D721Med (cell line): ENCODE data around the gene FBXO21.

Source experiments
- DNase-seq: peaks from one replicate; pipeline ENCODE4 v3.0.0; 2011; ENCODE audit warnings: low spot score; ENCODE audit not compliant: insufficient read length
- FAIRE-seq: peaks from 2 replicates; lab custom pipeline; 2011; peaks lifted over from hg19 to GRCh38; lab: Jason Lieb, UNC
- CTCF ChIP-seq: IDR thresholded peaks from 2 replicates; pipeline ENCODE4 v1.5.1; 2012; ENCODE audit warnings: mild to moderate bottlenecking, control low read depth; ENCODE audit not compliant: insufficient read depth; ENCODE audit errors: missing control alignments

The FBXO21 gene

GRCh38 chr12:117125272-117125613 lies 65.0 kb downstream of the FBXO21 start:
- DNase-seq (no peak), FAIRE-seq (no peak)
- TF ChIP-seq CTCF = no peak

GRCh38 chr12:117124421-117125271 lies 65.6 kb downstream of the FBXO21 start:
- DNase-seq (no peak), FAIRE-seq (no peak)
- no peak for TF ChIP-seq CTCF

GRCh38 chr12:117121441-117121840 lies 68.8 kb downstream of the FBXO21 start:
- DNase-seq (no peak), FAIRE-seq (no peak)
- TF ChIP-seq CTCF = no peak

- FAIRE-seq (no peak), DNase-seq (no peak)
- no peak for TF ChIP-seq CTCF
Observed at GRCh38 chr12:117120787-117121186, 69.5 kb downstream of the FBXO21 start.

GRCh38 chr12:117119592-117120198 lies 70.6 kb downstream of the FBXO21 start:
- DNase-seq = no peak
- peak; percentile 70 for TF ChIP-seq CTCF
- FAIRE-seq = no peak

GRCh38 chr12:117118838-117119591 lies 71.3 kb downstream of the FBXO21 start:
- no peak for FAIRE-seq
- no peak for TF ChIP-seq CTCF
- no peak for DNase-seq
